GM10847 (cell line): Measurements from ENCODE around the gene BTBD18.

Experiments
- POLR2A ChIP-seq: IDR thresholded peaks from 2 replicates; pipeline ENCODE4 v1.6.1; 2011; ENCODE audit not compliant: insufficient read length; ENCODE audit errors: extremely low read depth

Gene BTBD18

GRCh38 chr11:57751676-57752253 is at the start of gene BTBD18:
BTBD18 (minus strand) TSS chr11:57751819; CDS start chr11:57751188, 631 bp downstream.
- no peak for TF ChIP-seq POLR2A

GRCh38 chr11:57801183-57801485 is 49.5 kb upstream of the BTBD18 start:
- TF ChIP-seq POLR2A = no peak

- no peak for TF ChIP-seq POLR2A
Measured at GRCh38 chr11:57800444-57801182, 49.0 kb upstream of the BTBD18 start.

- TF ChIP-seq POLR2A = no peak
Measured at GRCh38 chr11:57798905-57799559, 47.4 kb upstream of the BTBD18 start.

- TF ChIP-seq POLR2A = no peak
Measured at GRCh38 chr11:57793351-57794115, 41.9 kb upstream of the BTBD18 start.

GRCh38 chr11:57792870-57793269 is 41.3 kb upstream of the BTBD18 start:
- TF ChIP-seq POLR2A = no peak

GRCh38 chr11:57792060-57792541 is 40.5 kb upstream of the BTBD18 start:
- TF ChIP-seq POLR2A = no peak

- no peak for TF ChIP-seq POLR2A
Measured at GRCh38 chr11:57791321-57792059, 39.9 kb upstream of the BTBD18 start.

GRCh38 chr11:57788703-57789088 is 37.1 kb upstream of the BTBD18 start:
- no peak for TF ChIP-seq POLR2A

GRCh38 chr11:57787920-57788702 is 36.5 kb upstream of the BTBD18 start:
- TF ChIP-seq POLR2A = no peak

GRCh38 chr11:57787006-57787604 is 35.5 kb upstream of the BTBD18 start:
- no peak for TF ChIP-seq POLR2A

GRCh38 chr11:57786436-57786835 is 34.8 kb upstream of the BTBD18 start:
- TF ChIP-seq POLR2A = no peak

- TF ChIP-seq POLR2A = no peak
Measured at GRCh38 chr11:57785072-57785471, 33.5 kb upstream of the BTBD18 start.

GRCh38 chr11:57781529-57781943 is 29.9 kb upstream of the BTBD18 start:
- no peak for TF ChIP-seq POLR2A
